Subcutaneous adipose tissue (tissue), 4 donors: ENCODE results near the gene PGAP1. TPM values are rescaled to one million over a fixed set of nuclear protein-coding genes. Genes with fewer than 3 reads are reported as not detected.

Source experiments
- total RNA-seq, 4 donors: library from RNA; depleted of rRNA; stranded (reverse); fragments of >200 nt; gene quantifications; one replicate each; pipeline ENCODE4 v1.1.0, GENCODE V29; 2016
- TF ChIP-seq, protein P1 (sequence below): fragments of 450-650 bp; IDR thresholded peaks from one replicate; pipeline ENCODE4 v1.5.1; 2016; ENCODE audit warnings: low read depth, mild to moderate bottlenecking, control low read depth, antibody characterized with exemption, moderate library complexity

Gene PGAP1
- total RNA-seq, 4 donors from 2014 or later = 6.6 to 17.0 (median 9.8) TPM

DNA sequence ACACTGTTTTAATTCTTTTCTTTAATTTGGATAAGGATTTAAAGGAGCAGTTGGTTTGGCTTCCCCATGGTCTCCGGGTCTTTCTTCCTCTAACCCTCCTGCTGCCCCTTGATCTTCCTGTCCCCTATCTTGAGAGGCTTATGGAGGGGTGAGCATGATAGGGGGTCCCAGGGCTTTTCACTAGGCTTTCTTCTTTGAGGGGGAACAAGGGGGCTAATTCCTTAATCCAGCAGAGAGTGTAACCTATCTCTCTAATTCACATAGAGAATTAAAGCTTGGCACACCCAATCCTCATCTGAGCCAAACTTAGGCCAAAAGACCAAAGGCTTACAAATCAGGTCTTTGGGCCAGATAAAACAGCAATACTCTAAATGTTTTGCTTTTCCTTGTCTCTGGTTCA is 95.8 kb downstream of the PGAP1 start:
- TF ChIP-seq, protein P1, sequence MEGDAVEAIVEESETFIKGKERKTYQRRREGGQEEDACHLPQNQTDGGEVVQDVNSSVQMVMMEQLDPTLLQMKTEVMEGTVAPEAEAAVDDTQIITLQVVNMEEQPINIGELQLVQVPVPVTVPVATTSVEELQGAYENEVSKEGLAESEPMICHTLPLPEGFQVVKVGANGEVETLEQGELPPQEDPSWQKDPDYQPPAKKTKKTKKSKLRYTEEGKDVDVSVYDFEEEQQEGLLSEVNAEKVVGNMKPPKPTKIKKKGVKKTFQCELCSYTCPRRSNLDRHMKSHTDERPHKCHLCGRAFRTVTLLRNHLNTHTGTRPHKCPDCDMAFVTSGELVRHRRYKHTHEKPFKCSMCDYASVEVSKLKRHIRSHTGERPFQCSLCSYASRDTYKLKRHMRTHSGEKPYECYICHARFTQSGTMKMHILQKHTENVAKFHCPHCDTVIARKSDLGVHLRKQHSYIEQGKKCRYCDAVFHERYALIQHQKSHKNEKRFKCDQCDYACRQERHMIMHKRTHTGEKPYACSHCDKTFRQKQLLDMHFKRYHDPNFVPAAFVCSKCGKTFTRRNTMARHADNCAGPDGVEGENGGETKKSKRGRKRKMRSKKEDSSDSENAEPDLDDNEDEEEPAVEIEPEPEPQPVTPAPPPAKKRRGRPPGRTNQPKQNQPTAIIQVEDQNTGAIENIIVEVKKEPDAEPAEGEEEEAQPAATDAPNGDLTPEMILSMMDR = no peak

DNA sequence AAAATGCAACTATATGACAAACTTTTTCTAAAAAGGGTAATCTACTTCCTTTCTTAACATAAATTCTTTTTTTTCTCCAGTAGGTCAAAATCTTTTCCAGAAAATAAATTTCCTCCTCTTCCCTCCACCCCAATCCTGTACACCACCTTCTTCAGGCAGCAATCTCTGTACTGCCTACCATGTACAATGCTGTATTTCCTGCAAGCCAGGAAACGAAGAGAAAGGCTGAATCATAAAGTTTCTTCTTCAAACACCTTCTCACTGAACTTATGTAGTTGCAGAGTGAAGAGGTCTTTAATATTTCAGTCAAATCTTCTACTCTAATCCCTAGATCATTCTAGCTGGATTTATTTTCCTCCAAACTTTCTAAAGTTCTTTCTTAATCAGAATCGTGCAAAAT is 99.2 kb downstream of the PGAP1 start:
- TF ChIP-seq, protein P1 = no peak

DNA sequence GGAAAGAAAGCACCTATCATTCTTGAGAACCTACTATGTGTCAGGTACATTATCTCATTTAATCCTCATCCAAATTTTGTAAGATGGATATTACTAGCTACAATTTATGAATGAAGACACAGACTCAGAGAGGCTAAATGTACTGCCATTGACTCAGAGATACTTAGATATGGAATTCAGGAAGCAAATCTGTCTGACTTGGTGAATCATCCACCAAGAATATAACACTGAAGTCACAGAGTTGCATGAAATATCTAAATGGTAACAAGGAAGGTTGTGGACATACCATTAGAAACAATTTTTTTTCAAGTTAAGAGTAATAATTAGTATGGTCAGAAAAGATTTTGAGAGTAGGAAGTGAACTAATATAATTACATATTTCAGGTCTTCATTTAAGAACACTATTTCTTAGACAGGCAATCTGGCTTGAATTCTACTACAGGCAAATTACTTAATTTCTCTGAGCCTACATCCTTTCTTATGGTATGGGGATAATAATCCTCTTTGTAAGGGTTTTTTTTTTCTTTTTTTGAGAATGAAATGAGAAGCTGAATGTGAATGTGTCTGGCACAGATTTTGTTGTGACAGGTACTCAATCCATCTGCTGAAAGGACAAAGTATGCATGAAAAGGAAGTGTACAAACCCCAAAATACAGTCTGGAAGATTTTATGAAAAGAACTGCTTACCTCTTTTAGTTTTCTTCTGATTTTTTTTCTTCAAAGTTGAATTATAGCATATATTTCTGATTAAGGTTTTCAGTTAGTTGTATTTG is 102.6 kb downstream of the PGAP1 start:
- TF ChIP-seq, protein P1 = no peak

DNA sequence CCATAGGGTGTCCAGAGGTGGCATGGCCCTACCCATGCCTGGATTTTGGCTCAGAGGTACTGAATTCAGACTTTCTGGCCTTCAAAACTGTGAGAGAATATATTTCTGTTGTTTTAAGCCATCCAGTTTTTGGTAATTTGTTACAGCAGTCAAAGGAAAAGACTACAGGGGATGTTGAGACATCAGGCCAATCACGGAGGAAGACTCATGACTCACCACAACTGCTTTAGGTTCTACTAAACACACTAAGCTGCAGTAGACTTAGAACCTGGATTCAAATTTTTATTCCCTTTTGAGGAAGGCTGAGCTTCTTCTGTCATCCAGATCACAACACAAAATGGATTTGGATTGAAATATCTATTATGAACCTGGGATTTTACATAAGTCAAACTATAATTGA is 105.3 kb downstream of the PGAP1 start:
- TF ChIP-seq, protein P1 = no peak

DNA sequence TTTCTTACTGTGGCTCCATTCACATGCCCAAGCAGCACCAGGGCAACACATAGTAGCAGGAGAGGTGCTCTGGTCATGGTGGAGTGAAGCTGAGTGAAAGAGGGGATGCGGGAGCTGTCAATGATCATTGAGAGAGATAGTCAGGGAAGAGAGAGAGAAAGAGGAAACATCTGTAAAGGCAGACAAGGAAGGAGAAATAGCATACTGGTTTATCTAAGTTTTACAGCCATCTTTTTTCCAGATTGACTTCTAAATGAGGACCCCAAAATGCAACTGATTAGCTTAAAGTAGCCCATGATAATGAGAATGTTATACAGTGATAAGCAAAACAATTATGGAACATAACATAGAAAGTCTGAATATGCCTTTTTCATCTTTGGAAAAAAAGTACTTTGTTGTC is 117.2 kb downstream of the PGAP1 start, which contains the start of gene C2orf66:
Gene C2orf66 (minus strand): TSS at position 96 of the 400 bp plus-strand sequence. CDS start 19 bp downstream, at position 77.
- TF ChIP-seq, protein P1 = no peak

DNA sequence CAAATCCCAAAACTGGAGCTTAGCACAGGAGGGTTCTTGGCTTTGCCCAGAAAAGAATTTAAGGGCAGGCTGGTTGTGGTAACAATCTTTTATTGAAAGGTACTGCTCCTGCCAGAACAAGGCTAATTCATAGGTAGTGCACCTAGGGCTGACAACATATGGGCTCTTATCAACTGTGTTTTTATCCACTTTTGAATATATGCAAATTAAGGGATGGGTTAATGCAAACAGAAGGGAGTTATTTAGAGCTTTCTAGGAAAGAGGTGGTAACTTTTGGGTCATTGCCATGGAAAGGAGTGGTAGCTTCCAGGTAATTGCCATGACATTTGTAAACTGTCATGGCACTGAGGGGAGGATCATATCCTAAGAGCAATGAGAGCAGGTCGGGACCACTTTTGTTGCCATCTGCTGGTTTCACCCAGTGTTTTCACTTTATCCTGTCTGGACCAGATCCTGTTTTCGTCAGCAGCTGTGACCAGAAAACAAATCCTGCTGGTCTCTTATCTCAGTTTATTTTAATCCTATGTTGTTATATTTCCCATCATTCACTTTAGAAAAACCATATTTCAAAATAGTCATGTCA is 118.3 kb downstream of the PGAP1 start:
- TF ChIP-seq, protein P1 = no peak

DNA sequence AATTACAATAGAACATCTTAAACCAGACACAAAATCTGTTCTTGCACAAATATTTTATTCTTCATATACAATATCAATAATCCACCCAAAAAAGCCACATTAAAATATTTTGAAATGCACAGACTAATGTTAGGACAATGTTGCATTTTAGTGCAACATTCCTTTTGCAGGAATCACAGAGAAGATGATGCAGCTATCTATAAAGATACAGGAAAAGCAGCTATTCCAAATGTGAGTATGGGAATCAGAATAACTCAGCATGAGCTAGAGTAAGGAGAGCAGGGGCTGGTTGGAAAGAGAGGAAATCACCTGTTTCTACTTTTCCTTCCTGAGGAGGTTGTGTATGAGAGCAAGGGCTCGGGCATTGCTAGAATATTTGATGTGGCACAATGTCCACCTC is 122.1 kb downstream of the PGAP1 start:
- TF ChIP-seq, protein P1 = no peak
